GM12878 (cell line): ENCODE results near the gene SENP7. TPM values are rescaled to one million over a fixed set of nuclear protein-coding genes. Genes with fewer than 3 reads are reported as not detected.

Source experiments
- ATAC-seq: fragments of 200-7000 bp; cut with Tn5 transposase; 3 replicates; pipeline ENCODE4 v1.9.1; 2020; ENCODE audit warnings: mild to moderate bottlenecking, moderate library complexity
- BruUV-seq: library from RNA; stranded (reverse); fragments of 400-500 nt; replicated peaks from 2 replicates; lab custom pipeline; 2021; lab: Mats Ljungman, UMichigan
- CTCF ChIA-PET: fragments of 300-600 bp; sonication (Branson Sonifier 250); formaldehyde crosslinking; extraction: SDS; loops from one replicate; lab custom pipeline; 2021; ENCODE audit warnings: inconsistent platforms; lab: Yijun Ruan, JAX
- POLR2A ChIA-PET: fragments of 350-600 bp; formaldehyde crosslinking; extraction: SDS; loops from one replicate; lab custom pipeline; 2021; ENCODE audit warnings: inconsistent platforms; lab: Charles Lee
- RAD21 ChIA-PET: fragments of 300-600 bp; sonication (Branson Sonifier 250); formaldehyde crosslinking; loops from one replicate; lab custom pipeline; 2023; ENCODE audit warnings: antibody characterized with exemption; ENCODE audit not compliant: unreplicated experiment; lab: Charles Lee
- SMC1A ChIA-PET: fragments of 300-600 bp; sonication (Branson Sonifier 250); formaldehyde crosslinking; loops from one replicate; lab custom pipeline; 2023; ENCODE audit not compliant: unreplicated experiment, uncharacterized antibody; lab: Charles Lee
- DNase-seq: peaks from one replicate; pipeline ENCODE4 v3.0.0-alpha.2; 2011; ENCODE audit warnings: low read depth, low spot score
- FAIRE-seq: peaks from 3 replicates; lab custom pipeline; 2011; peaks lifted over from hg19 to GRCh38; lab: Jason Lieb, UNC
- H2AFZ ChIP-seq: 2 replicates; pipeline ENCODE4 v1.6.0; 2011; ENCODE audit warnings: low read depth, low read length, control low read depth; ENCODE audit not compliant: control insufficient read depth
- H3K27ac ChIP-seq: 2 replicates; pipeline ENCODE4 v1.5.1; 2011; ENCODE audit warnings: control low read depth; ENCODE audit not compliant: control insufficient read depth, insufficient read depth
- H3K27me3 ChIP-seq, 2 experiments: replicated peaks in 1 of 2; 2 replicates each; pipeline versions ENCODE4 v1.6.0 to v1.6.1; 2011; ENCODE audit warnings: low read length in 1 of 2; ENCODE audit not compliant: control insufficient read depth in 2 of 2, insufficient read depth in 2 of 2
- H3K36me3 ChIP-seq, 2 experiments: 2 replicates each; pipeline ENCODE4 v1.5.1; 2011; ENCODE audit warnings: low read length in 1 of 2; ENCODE audit not compliant: control insufficient read depth in 2 of 2, insufficient read depth in 2 of 2
- H3K4me1 ChIP-seq: 2 replicates; pipeline ENCODE4 v1.6.1; 2011; ENCODE audit warnings: mild to moderate bottlenecking, low read length, moderate library complexity, mixed read lengths; ENCODE audit not compliant: control insufficient read depth, insufficient read depth
- H3K4me2 ChIP-seq: 2 replicates; pipeline ENCODE4 v1.6.0; 2011; ENCODE audit warnings: control low read depth; ENCODE audit not compliant: control insufficient read depth, insufficient read depth
- H3K4me3 ChIP-seq: fragments of 200-600 bp; sonication (generic); 2 replicates; pipeline ENCODE4 v1.5.1; 2016
- H3K79me2 ChIP-seq: 2 replicates; pipeline ENCODE4 v1.6.0; 2011; ENCODE audit warnings: low read length; ENCODE audit not compliant: control insufficient read depth, insufficient read depth
- H3K9ac ChIP-seq: 2 replicates; pipeline ENCODE4 v1.8.0; 2011; ENCODE audit warnings: low read length, control low read depth, mixed read lengths; ENCODE audit not compliant: control insufficient read depth, insufficient read depth
- H3K9me3 ChIP-seq: replicated peaks from 3 replicates; pipeline ENCODE4 v1.5.1; 2011; ENCODE audit warnings: mild to moderate bottlenecking, low read length; ENCODE audit not compliant: control insufficient read depth, insufficient read depth
- H4K20me1 ChIP-seq: 2 replicates; pipeline ENCODE4 v1.6.0; 2011; ENCODE audit not compliant: control insufficient read depth, insufficient read depth
- EP300 ChIP-seq, 2 experiments: fragments of 150-350 bp in 1 of 2; IDR thresholded peaks; 2 replicates each; pipeline ENCODE4 v1.6.1; 2011 to 2012; ENCODE audit warnings: low read depth in 2 of 2, low read length in 2 of 2, borderline replicate concordance in 1 of 2, improper control_type of control experiment in 1 of 2, inconsistent platforms in 1 of 2; ENCODE audit not compliant: control insufficient read depth in 1 of 2
- ETV6 ChIP-seq, 2 experiments: fragments of 450-650 bp in 1 of 2; IDR thresholded peaks in 1 of 2; conservative IDR thresholded peaks in 1 of 2; 2 replicates each; pipeline ENCODE4 v1.6.1; 2014; ENCODE audit warnings: antibody characterized with exemption in 1 of 2, borderline replicate concordance in 1 of 2, low read depth in 1 of 2, mild to moderate bottlenecking in 1 of 2, moderate library complexity in 1 of 2
- EZH2 ChIP-seq: IDR thresholded peaks from 2 replicates; pipeline ENCODE4 v1.6.1; 2012; ENCODE audit warnings: low read depth, mild to moderate bottlenecking, control low read depth, inconsistent platforms, low read length, borderline replicate concordance; ENCODE audit not compliant: control insufficient read depth
- KLF5 ChIP-seq: fragments of 450-650 bp; IDR thresholded peaks from 2 replicates; pipeline ENCODE4 v1.6.1; 2014; ENCODE audit warnings: mild to moderate bottlenecking; ENCODE audit not compliant: partially characterized antibody
- NFXL1 ChIP-seq: fragments of 450-650 bp; IDR thresholded peaks from 2 replicates; pipeline ENCODE4 v1.6.1; 2017; ENCODE audit warnings: antibody characterized with exemption, mild to moderate bottlenecking, borderline replicate concordance
- PAX8 ChIP-seq: fragments of 450-650 bp; IDR thresholded peaks from 2 replicates; pipeline ENCODE4 v1.6.1; 2017; ENCODE audit warnings: mild to moderate bottlenecking, moderate library complexity
- SMARCA5 ChIP-seq: fragments of 450-650 bp; IDR thresholded peaks from 2 replicates; pipeline ENCODE4 v1.6.1; 2017; ENCODE audit warnings: mild to moderate bottlenecking
- SMC3 ChIP-seq: IDR thresholded peaks from 2 replicates; pipeline ENCODE4 v1.6.1; 2011; ENCODE audit warnings: low read length, improper control_type of control experiment, borderline replicate concordance
- SREBF1 ChIP-seq: IDR thresholded peaks from 2 replicates; pipeline ENCODE4 v1.6.1; 2012; ENCODE audit warnings: mild to moderate bottlenecking, low read length
- STAT3 ChIP-seq: IDR thresholded peaks from 2 replicates; pipeline ENCODE4 v1.6.1; 2011; ENCODE audit warnings: low read depth, low read length, improper control_type of control experiment
- SUPT20H ChIP-seq: IDR thresholded peaks from 2 replicates; pipeline ENCODE4 v1.6.1; 2011; ENCODE audit warnings: low read depth, mild to moderate bottlenecking, low read length, moderate library complexity, borderline replicate concordance; ENCODE audit not compliant: control insufficient read depth
- ZSCAN29 ChIP-seq: fragments of 450-650 bp; IDR thresholded peaks from 2 replicates; pipeline ENCODE4 v1.6.1; 2017; ENCODE audit warnings: mild to moderate bottlenecking, moderate library complexity
- WGBS: methylation state at CpG from one replicate; pipeline ENCODE4 v1.1.6; 2016; ENCODE audit warnings: low lambda C conversion rate; ENCODE audit not compliant: insufficient replicate concordance, insufficient coverage; ENCODE audit errors: missing lambda C conversion rate; 5-methylcytosine and 5-hydroxymethylcytosine counted together
- in situ Hi-C: fragments of 300-500 bp; cut with MboI; formaldehyde crosslinking; loops from 9 replicates; pipeline ENCODE4 v1.14.3; 2018; ENCODE audit warnings: mixed read lengths
- intact Hi-C: fragments of 100-400 bp; cut with micrococcal nuclease; formaldehyde crosslinking; loops from one replicate; pipeline ENCODE4 v1.14.2; 2022; ENCODE audit not compliant: unreplicated experiment
- polyA plus RNA-seq, 11 experiments: library from polyadenylated mRNA; depleted of rRNA in 4 of 11; unstranded in 6 of 11; stranded (reverse) in 5 of 11; fragments of >200 nt; fragmentation: Nextera tagmentation in 4 of 11; fragmentation: Illumina TruSeq in 1 of 11; extraction: Ambion mirVana in 4 of 11; extraction: Trizol in 1 of 11; gene quantifications; 1 replicate in 1 of 11; 2 replicates in 10 of 11; pipeline versions ENCODE4 v1.2.1 to v1.2.3, GENCODE V29; 2011 to 2016; ENCODE audit warnings: inconsistent platforms in 2 of 11, missing spikeins in 2 of 11, low read depth in 1 of 11
- total RNA-seq, 4 experiments: library from RNA; depleted of rRNA in 3 of 4; stranded (reverse); fragments of >200 nt in 3 of 4; fragmentation: Illumina TruSeq in 1 of 4; extraction: Trizol in 1 of 4; gene quantifications; 2 replicates each; pipeline versions ENCODE4 v1.2.1 to v1.2.3, GENCODE V29; 2013 to 2021
- TF ChIP-seq, protein P1 (sequence below), 3 experiments: IDR thresholded peaks in 2 of 3; conservative IDR thresholded peaks in 1 of 3; 2 replicates each; pipeline ENCODE4 v1.5.1; 2011; ENCODE audit warnings: low read depth in 3 of 3, low read length in 3 of 3, mild to moderate bottlenecking in 3 of 3, control low read depth in 2 of 3, moderate library complexity in 2 of 3, inconsistent platforms in 1 of 3, mixed read lengths in 1 of 3; ENCODE audit not compliant: control insufficient read depth in 2 of 3, insufficient read depth in 1 of 3; ENCODE audit errors: extremely low read depth in 1 of 3
- TF ChIP-seq, protein P2 (sequence below): fragments of 450-650 bp; IDR thresholded peaks from 2 replicates; pipeline ENCODE4 v1.6.1; 2017; ENCODE audit warnings: mild to moderate bottlenecking
- TF ChIP-seq, protein P3 (sequence below): IDR thresholded peaks from 2 replicates; pipeline ENCODE4 v1.6.1; 2012; ENCODE audit warnings: low read length, inconsistent platforms

The SENP7 gene
- total and polyA plus RNA-seq, 10 of the 15 experiments (the other 5 are each of a cell fraction or from before 2014, with no cell fraction given) = 2.6 to 14.7 (median 8.3) TPM

DNA sequence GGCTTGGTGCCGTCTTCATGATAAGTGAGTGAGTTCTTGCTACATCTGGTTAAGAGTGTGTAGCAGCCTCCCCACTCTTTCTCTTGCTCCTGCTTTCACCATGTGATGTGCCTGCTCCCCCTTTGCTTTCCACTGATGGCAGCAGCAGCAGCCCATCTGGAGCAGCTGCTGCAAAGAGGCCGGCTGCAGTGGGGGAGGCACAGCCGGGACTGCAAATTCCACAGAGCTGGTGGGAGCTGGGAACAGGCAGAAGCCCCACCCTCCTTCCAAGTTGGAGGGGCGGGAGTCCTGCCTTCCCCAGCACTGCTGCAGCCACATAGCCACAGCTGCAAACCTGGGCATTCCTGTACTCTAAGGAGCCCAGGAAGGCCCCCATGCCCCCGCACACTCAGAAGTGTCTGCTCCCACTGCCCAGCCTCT, 129.8 kb downstream of the SENP7 start:
- H2AFZ ChIP-seq = no peak overlapping the region
- ChIA-PET RAD21 (no interaction called here), CTCF (interaction anchor here (1.4 to 1.8 kb wide), 2 partner anchors 13 to 313 kb away, joined by 4 to 25 read pairs; no protein-coding TSS in a partner anchor), POLR2A (no interaction called here), SMC1A (interaction anchor here (2.3 kb wide), 1 partner anchor 313 kb away, joined by 18 read pairs; no protein-coding TSS in a partner anchor)
- no peak overlapping the region for H3K9ac ChIP-seq
- no peaks in the 10 kb centered on the region for H3K27me3 ChIP-seq
- intact Hi-C loops (loop anchor here (5.0 to 10.0 kb wide), 3 partner anchors 182 to 791 kb away; partner anchors contain the start of gene TRMT10C), in situ Hi-C loops (loop anchor here (5.0 kb wide), 1 partner anchor 311 kb away; no protein-coding TSS in a partner anchor)
- H3K79me2 ChIP-seq = no peaks in the 10 kb centered on the region
- no peaks in the 10 kb centered on the region; a peak in 2 of 4 replicates for H3K36me3 ChIP-seq
- FAIRE-seq = no peak
- no peaks in the 10 kb centered on the region; the same call in 1 of the 3 replicates for H3K9me3 ChIP-seq
- no peak for DNase-seq
- H3K4me2 ChIP-seq = no peak overlapping the region
- ATAC-seq = no peak
- peaks cover 11% of the 10 kb centered on the region; the same call in 1 of the 2 replicates for H3K4me1 ChIP-seq
- H3K4me3 ChIP-seq = no peak overlapping the region
- no peaks in the 10 kb centered on the region for H4K20me1 ChIP-seq
- WGBS = 96% methylated on average over 5 of the region's 5 CpGs
- H3K27ac ChIP-seq = no peak overlapping the region
- TF ChIP-seq KLF5 (no peak), SMC3 (no peak), EP300 (IDR thresholded peaks at IDR 0.05; ENCODE audit: borderline replicate concordance in 1 of 2, control insufficient read depth in 1 of 2, low read depth in 2 of 2, low read length in 2 of 2) (no peak), STAT3 (no peak), EZH2 (no peak), NFXL1 (no peak), SUPT20H (no peak), SREBF1 (no peak), ETV6 (conservative IDR thresholded peaks at IDR 0.05 in 1 of 2, IDR thresholded peaks at IDR 0.05 in 1 of 2; ENCODE audit: borderline replicate concordance in 1 of 2, low read depth in 1 of 2) (no peak), PAX8 (no peak), SMARCA5 (no peak), ZSCAN29 (no peak)
- TF ChIP-seq, protein P1, sequence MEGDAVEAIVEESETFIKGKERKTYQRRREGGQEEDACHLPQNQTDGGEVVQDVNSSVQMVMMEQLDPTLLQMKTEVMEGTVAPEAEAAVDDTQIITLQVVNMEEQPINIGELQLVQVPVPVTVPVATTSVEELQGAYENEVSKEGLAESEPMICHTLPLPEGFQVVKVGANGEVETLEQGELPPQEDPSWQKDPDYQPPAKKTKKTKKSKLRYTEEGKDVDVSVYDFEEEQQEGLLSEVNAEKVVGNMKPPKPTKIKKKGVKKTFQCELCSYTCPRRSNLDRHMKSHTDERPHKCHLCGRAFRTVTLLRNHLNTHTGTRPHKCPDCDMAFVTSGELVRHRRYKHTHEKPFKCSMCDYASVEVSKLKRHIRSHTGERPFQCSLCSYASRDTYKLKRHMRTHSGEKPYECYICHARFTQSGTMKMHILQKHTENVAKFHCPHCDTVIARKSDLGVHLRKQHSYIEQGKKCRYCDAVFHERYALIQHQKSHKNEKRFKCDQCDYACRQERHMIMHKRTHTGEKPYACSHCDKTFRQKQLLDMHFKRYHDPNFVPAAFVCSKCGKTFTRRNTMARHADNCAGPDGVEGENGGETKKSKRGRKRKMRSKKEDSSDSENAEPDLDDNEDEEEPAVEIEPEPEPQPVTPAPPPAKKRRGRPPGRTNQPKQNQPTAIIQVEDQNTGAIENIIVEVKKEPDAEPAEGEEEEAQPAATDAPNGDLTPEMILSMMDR (IDR thresholded peaks at IDR 0.05 in 2 of 3, conservative IDR thresholded peaks at IDR 0.05 in 1 of 3; ENCODE audit: control insufficient read depth in 2 of 3, extremely low read depth in 1 of 3, insufficient read depth in 1 of 3, low read depth in 3 of 3, low read length in 3 of 3) = no peak
- TF ChIP-seq, protein P2, sequence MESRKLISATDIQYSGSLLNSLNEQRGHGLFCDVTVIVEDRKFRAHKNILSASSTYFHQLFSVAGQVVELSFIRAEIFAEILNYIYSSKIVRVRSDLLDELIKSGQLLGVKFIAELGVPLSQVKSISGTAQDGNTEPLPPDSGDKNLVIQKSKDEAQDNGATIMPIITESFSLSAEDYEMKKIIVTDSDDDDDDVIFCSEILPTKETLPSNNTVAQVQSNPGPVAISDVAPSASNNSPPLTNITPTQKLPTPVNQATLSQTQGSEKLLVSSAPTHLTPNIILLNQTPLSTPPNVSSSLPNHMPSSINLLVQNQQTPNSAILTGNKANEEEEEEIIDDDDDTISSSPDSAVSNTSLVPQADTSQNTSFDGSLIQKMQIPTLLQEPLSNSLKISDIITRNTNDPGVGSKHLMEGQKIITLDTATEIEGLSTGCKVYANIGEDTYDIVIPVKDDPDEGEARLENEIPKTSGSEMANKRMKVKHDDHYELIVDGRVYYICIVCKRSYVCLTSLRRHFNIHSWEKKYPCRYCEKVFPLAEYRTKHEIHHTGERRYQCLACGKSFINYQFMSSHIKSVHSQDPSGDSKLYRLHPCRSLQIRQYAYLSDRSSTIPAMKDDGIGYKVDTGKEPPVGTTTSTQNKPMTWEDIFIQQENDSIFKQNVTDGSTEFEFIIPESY = no peak
- TF ChIP-seq, protein P3, sequence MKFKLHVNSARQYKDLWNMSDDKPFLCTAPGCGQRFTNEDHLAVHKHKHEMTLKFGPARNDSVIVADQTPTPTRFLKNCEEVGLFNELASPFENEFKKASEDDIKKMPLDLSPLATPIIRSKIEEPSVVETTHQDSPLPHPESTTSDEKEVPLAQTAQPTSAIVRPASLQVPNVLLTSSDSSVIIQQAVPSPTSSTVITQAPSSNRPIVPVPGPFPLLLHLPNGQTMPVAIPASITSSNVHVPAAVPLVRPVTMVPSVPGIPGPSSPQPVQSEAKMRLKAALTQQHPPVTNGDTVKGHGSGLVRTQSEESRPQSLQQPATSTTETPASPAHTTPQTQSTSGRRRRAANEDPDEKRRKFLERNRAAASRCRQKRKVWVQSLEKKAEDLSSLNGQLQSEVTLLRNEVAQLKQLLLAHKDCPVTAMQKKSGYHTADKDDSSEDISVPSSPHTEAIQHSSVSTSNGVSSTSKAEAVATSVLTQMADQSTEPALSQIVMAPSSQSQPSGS = no peak
- BruUV-seq = no TSS peak
